Measurements from ENCODE around the gene MYH9. TPM values are rescaled to one million over a fixed set of nuclear protein-coding genes. Genes with fewer than 3 reads are reported as not detected.

The MYH9 gene
- total RNA-seq, 1 experiment from 2014 or later = 258 TPM

GRCh38 chr22:36355894-36356293 lies 31.9 kb downstream of the MYH9 start:
- Histone ChIP-seq H3K9ac (ENCODE audit: low read length) (no peak overlapping the region), H2AFZ (ENCODE audit: low read depth, low read length, poor library complexity, severe bottlenecking) (no peak overlapping the region), H3K4me2 (ENCODE audit: low read length) (no peak overlapping the region), H3K27me3 (ENCODE audit: insufficient read depth, low read length) (no peaks in the 10 kb centered on the region), H3K9me2 (ENCODE audit: insufficient read depth) (no peaks in the 10 kb centered on the region), H3K36me3 (ENCODE audit: control insufficient read depth in 1 of 2, insufficient read depth in 2 of 2, low read length in 2 of 2) (no peaks in the 10 kb centered on the region), H3K27ac (ENCODE audit: low read depth, low read length) (no peak overlapping the region), H3K79me2 (ENCODE audit: insufficient read depth, low read length) (peaks cover 98% of the 10 kb centered on the region), H4K20me1 (ENCODE audit: insufficient read depth) (peaks cover 18% of the 10 kb centered on the region; the same call in 1 of the 2 replicates), H3K4me1 (ENCODE audit: control insufficient read depth in 1 of 2, insufficient read depth in 2 of 2, low read length in 2 of 2) (peaks cover 58 to 94% of the 10 kb centered on the region in 2 experiments), H3K9me3 (ENCODE audit: control insufficient read depth in 1 of 2, insufficient read depth in 1 of 2, low read depth in 1 of 2, low read length in 2 of 2) (no peaks in the 10 kb centered on the region), H3K4me3 (replicated peaks in 1 of 2; ENCODE audit: low read depth in 1 of 2, low read length in 2 of 2) (no peak overlapping the region)
- ChIA-PET CTCF (no interaction called here), POLR2A (interaction anchor here (1.6 kb wide), 1 partner anchor 14 kb away, joined by 3 read pairs; no protein-coding TSS in a partner anchor), RAD21 (ENCODE audit: low non-redundant PET in 1 of 2, low total read pairs in 2 of 2, uncharacterized antibody in 2 of 2, unreplicated experiment in 2 of 2) (no interaction called here)
- DNase-seq (ENCODE audit: low read depth, low spot score) = no peak
- TF ChIP-seq SRF (IDR thresholded peaks at IDR 0.05; ENCODE audit: low read depth) (no peak), POLR2A (IDR thresholded peaks at IDR 0.05; ENCODE audit: borderline replicate concordance, extremely low read depth, insufficient read depth, insufficient read length) (no peak), YY1 (IDR thresholded peaks at IDR 0.05; ENCODE audit: extremely low read depth, insufficient replicate concordance, low read depth, low read length) (no peak), EZH2phosphoT487 (IDR thresholded peaks at IDR 0.05; ENCODE audit: borderline replicate concordance) (no peak)
- ATAC-seq = no peak
- intact Hi-C loops (cut with micrococcal nuclease) = no loop called here
- BruUV-seq (replicated peaks) = no TSS peak

DNA sequence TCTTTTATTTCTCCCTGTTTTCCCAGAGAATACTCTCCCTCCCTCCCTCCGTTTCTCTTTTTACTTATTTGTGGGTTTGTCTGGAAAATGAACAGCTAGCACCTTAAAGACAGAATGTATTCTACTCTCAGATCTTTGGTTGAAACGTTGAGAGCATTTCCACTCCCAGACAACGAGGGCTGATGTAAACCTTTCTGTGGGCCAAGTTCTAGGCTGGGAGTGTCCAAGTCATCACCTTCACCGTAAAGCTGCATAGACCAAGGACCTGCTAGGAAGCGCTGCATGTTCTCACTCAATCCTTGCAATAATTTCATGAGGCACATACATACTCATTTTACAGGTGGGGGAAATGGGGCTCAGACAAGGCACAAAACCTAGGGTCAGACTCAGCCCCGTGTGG lies 32.4 kb downstream of the MYH9 start:
- intact Hi-C loops (cut with micrococcal nuclease) = no loop called here
- ATAC-seq (no peak), DNase-seq (ENCODE audit: low read depth, low spot score) (no peak)
- H4K20me1 ChIP-seq (ENCODE audit: insufficient read depth) = peaks cover 18% of the 10 kb centered on the region; the same call in 1 of the 2 replicates
- H3K79me2 ChIP-seq (ENCODE audit: insufficient read depth, low read length) = peaks cover 99% of the 10 kb centered on the region
- no peaks in the 10 kb centered on the region for H3K9me3 ChIP-seq (ENCODE audit: control insufficient read depth in 1 of 2, insufficient read depth in 1 of 2, low read depth in 1 of 2, low read length in 2 of 2)
- no peaks in the 10 kb centered on the region for H3K36me3 ChIP-seq (ENCODE audit: control insufficient read depth in 1 of 2, insufficient read depth in 2 of 2, low read length in 2 of 2)
- no peak overlapping the region for H3K27ac ChIP-seq (ENCODE audit: low read depth, low read length)
- no peak overlapping the region for H3K4me2 ChIP-seq (ENCODE audit: low read length)
- ChIA-PET RAD21 (ENCODE audit: low non-redundant PET in 1 of 2, low total read pairs in 2 of 2, uncharacterized antibody in 2 of 2, unreplicated experiment in 2 of 2) (no interaction called here), CTCF (no interaction called here), POLR2A (interaction anchor here (1.6 kb wide), 1 partner anchor 15 kb away, joined by 3 read pairs; no protein-coding TSS in a partner anchor)
- H3K4me1 ChIP-seq (ENCODE audit: control insufficient read depth in 1 of 2, insufficient read depth in 2 of 2, low read length in 2 of 2) = peaks cover 60 to 95% of the 10 kb centered on the region in 2 experiments
- no peak overlapping the region for H2AFZ ChIP-seq (ENCODE audit: low read depth, low read length, poor library complexity, severe bottlenecking)
- TF ChIP-seq CBX3 (IDR thresholded peaks at IDR 0.05; ENCODE audit: low read depth) (no peak), CEBPB (IDR thresholded peaks at IDR 0.05; ENCODE audit: low read depth) (no peak), EGR1 (IDR thresholded peaks at IDR 0.05; ENCODE audit: low read depth) (no peak), RAD21 (IDR thresholded peaks at IDR 0.05; ENCODE audit: low read depth) (no peak), SP1 (IDR thresholded peaks at IDR 0.05; ENCODE audit: low read depth) (no peak), ZBTB33 (IDR thresholded peaks at IDR 0.05; ENCODE audit: extremely low read depth, insufficient replicate concordance, low read length) (no peak), SIN3A (IDR thresholded peaks at IDR 0.05; ENCODE audit: low read depth) (no peak), POLR2A (IDR thresholded peaks at IDR 0.05; ENCODE audit: borderline replicate concordance, extremely low read depth, insufficient read depth, insufficient read length) (no peak)
- no TSS peak for BruUV-seq (replicated peaks)
- no peak overlapping the region for H3K4me3 ChIP-seq (replicated peaks in 1 of 2; ENCODE audit: low read depth in 1 of 2, low read length in 2 of 2)
- H3K9ac ChIP-seq (ENCODE audit: low read length) = no peak overlapping the region
- no peaks in the 10 kb centered on the region for H3K9me2 ChIP-seq (ENCODE audit: insufficient read depth)
- H3K27me3 ChIP-seq (ENCODE audit: insufficient read depth, low read length) = no peaks in the 10 kb centered on the region

All from HCT116 (cell line).